Neural cell (in vitro differentiated cells): ENCODE measurements around the gene YIPF5. TPM values are rescaled to one million over a fixed set of nuclear protein-coding genes. Genes with fewer than 3 reads are reported as not detected.

ENCODE experiments used
- H2AFZ ChIP-seq: fragments of 200-600, 300-800 bp; sonication (generic), shearing (Covaris generic); 2 replicates; pipeline ENCODE4 v1.6.0; 2014; ENCODE audit warnings: low read depth, mild to moderate bottlenecking, antibody characterized with exemption, low read length, moderate library complexity
- H3F3A ChIP-seq: fragments of 200-600 bp; shearing (Covaris generic); 2 replicates; pipeline ENCODE4 v1.6.1; 2016; ENCODE audit warnings: mild to moderate bottlenecking, moderate library complexity, mixed read lengths, antibody characterized with exemption, low read length; ENCODE audit not compliant: insufficient read depth, poor library complexity, severe bottlenecking
- H3K27ac ChIP-seq: fragments of 200-600, 300-800 bp; sonication (generic), shearing (Covaris generic); 2 replicates; pipeline ENCODE4 v1.5.1; 2014; ENCODE audit warnings: mild to moderate bottlenecking, low read length, moderate library complexity
- H3K27me3 ChIP-seq: fragments of 300-800, 200-600 bp; sonication (generic), shearing (Covaris generic); 2 replicates; pipeline ENCODE4 v1.6.0; 2014; ENCODE audit warnings: mild to moderate bottlenecking, low read depth, low read length, moderate library complexity; ENCODE audit not compliant: insufficient read depth
- H3K36me3 ChIP-seq: fragments of 300-800, 200-600 bp; sonication (generic), shearing (Covaris generic); 2 replicates; pipeline ENCODE4 v1.5.1; 2014; ENCODE audit warnings: mild to moderate bottlenecking, antibody characterized with exemption, low read length, moderate library complexity; ENCODE audit not compliant: insufficient read depth
- H3K4me2 ChIP-seq: fragments of 300-800, 200-600 bp; sonication (generic), shearing (Covaris generic); 2 replicates; pipeline ENCODE4 v1.6.0; 2014; ENCODE audit warnings: mild to moderate bottlenecking, low read length
- H3K4me3 ChIP-seq: fragments of 300-800, 200-600 bp; sonication (generic), shearing (Covaris generic); 2 replicates; pipeline ENCODE4 v1.5.1; 2014; ENCODE audit warnings: mild to moderate bottlenecking, low read length, moderate library complexity
- H3K79me2 ChIP-seq: fragments of 200-600 bp; shearing (Covaris generic); replicated peaks from 2 replicates; pipeline ENCODE4 v1.6.0; 2014; ENCODE audit warnings: mild to moderate bottlenecking, low read length, moderate library complexity; ENCODE audit not compliant: insufficient read depth
- H3K9ac ChIP-seq: fragments of 300-800, 200-600 bp; sonication (generic), shearing (Covaris generic); 2 replicates; pipeline ENCODE4 v1.6.1; 2016; ENCODE audit warnings: mild to moderate bottlenecking, low read length, mixed read lengths
- H3K9me2 ChIP-seq: fragments of 200-600 bp; shearing (Covaris generic); 2 replicates; pipeline ENCODE4 v1.6.1; 2016; ENCODE audit warnings: mild to moderate bottlenecking, low read length, mixed read lengths; ENCODE audit not compliant: insufficient read depth
- H3K9me3 ChIP-seq: fragments of 200-600, 300-800 bp; sonication (generic), shearing (Covaris generic); 2 replicates; pipeline ENCODE4 v1.6.1; 2016; ENCODE audit warnings: mild to moderate bottlenecking, mixed run types, low read length, moderate library complexity, mixed read lengths
- H4K20me1 ChIP-seq: fragments of 200-600 bp; shearing (Covaris generic); 2 replicates; pipeline ENCODE4 v1.6.1; 2016; ENCODE audit warnings: mild to moderate bottlenecking, mixed run types; ENCODE audit not compliant: insufficient read depth
- EP300 ChIP-seq: fragments of 450-650 bp; conservative IDR thresholded peaks from 2 replicates; pipeline ENCODE4 v1.6.1; 2014; ENCODE audit warnings: antibody characterized with exemption, mild to moderate bottlenecking, moderate library complexity; ENCODE audit not compliant: poor library complexity, severe bottlenecking
- EZH2 ChIP-seq: fragments of 200-600, 300-800 bp; shearing (Covaris generic), sonication (generic); IDR thresholded peaks from 2 replicates; pipeline ENCODE4 v1.6.1; 2014; ENCODE audit warnings: antibody characterized with exemption, low read length, borderline replicate concordance, mild to moderate bottlenecking; ENCODE audit not compliant: insufficient read depth, poor library complexity, severe bottlenecking
- MXI1 ChIP-seq: fragments of 450-650 bp; conservative IDR thresholded peaks from 2 replicates; pipeline ENCODE4 v1.6.1; 2014; ENCODE audit warnings: antibody characterized with exemption, mild to moderate bottlenecking; ENCODE audit not compliant: poor library complexity, severe bottlenecking
- POLR2AphosphoS5 ChIP-seq: IDR thresholded peaks from 2 replicates; pipeline ENCODE4 v1.6.1; 2012
- RAD21 ChIP-seq: fragments of 450-650 bp; conservative IDR thresholded peaks from 2 replicates; pipeline ENCODE4 v1.6.1; 2014; ENCODE audit warnings: antibody characterized with exemption, mild to moderate bottlenecking, moderate library complexity
- SMC3 ChIP-seq: fragments of 450-650 bp; conservative IDR thresholded peaks from 2 replicates; pipeline ENCODE4 v1.6.1; 2014; ENCODE audit warnings: antibody characterized with exemption, mild to moderate bottlenecking, moderate library complexity; ENCODE audit not compliant: poor library complexity
- TAF1 ChIP-seq: IDR thresholded peaks from 2 replicates; pipeline ENCODE4 v1.6.1; 2012; ENCODE audit warnings: low read depth
- polyA plus RNA-seq: library from polyadenylated mRNA; depleted of rRNA; stranded (reverse); fragments of >200 nt; gene quantifications from 2 replicates; pipeline ENCODE4 v1.2.3, GENCODE V29; 2014
- TF ChIP-seq, protein P1 (sequence below): IDR thresholded peaks from 2 replicates; pipeline ENCODE4 v1.6.1; 2012; ENCODE audit warnings: borderline replicate concordance
- TF ChIP-seq, protein P2 (sequence below): fragments of 450-650 bp; IDR thresholded peaks from 2 replicates; pipeline ENCODE4 v1.5.1; 2014; ENCODE audit warnings: antibody characterized with exemption, mild to moderate bottlenecking, moderate library complexity; ENCODE audit not compliant: poor library complexity, severe bottlenecking

The YIPF5 gene
- polyA plus RNA-seq, 1 donor from 2014 or later = 59.6 TPM

DNA sequence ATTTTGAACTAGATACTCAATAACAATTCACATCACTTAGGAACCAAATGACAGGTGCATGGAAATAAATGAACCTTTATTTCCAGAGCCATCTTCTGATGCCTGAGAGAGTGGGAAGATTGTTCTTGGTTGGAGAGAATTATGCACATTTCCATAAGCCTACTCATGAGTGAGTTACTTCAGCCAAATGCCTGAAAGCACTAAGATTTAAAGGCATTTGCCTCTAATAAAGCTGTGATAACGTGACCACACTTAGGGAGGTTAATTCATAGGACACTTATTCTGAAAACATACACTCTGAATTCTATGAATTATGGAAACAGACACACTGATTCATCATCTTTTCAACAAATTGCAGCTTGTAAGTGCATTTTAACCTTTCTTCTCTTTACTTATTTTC, 40.2 kb upstream of the YIPF5 start:
- Histone ChIP-seq H2AFZ (no peak overlapping the region), H3K4me2 (peak overlapping the region; percentile 30), H3K36me3 (no peaks in the 10 kb centered on the region), H3K27ac (no peak overlapping the region), H3K27me3 (no peaks in the 10 kb centered on the region), H3K4me3 (peak overlapping the region; percentile 49), H3K79me2 (no peaks in the 10 kb centered on the region), H4K20me1 (no peaks in the 10 kb centered on the region), H3K9me3 (no peaks in the 10 kb centered on the region), H3K9ac (no peak overlapping the region), H3F3A (no peaks in the 10 kb centered on the region), H3K9me2 (no peaks in the 10 kb centered on the region)
- no peak for TF ChIP-seq POLR2AphosphoS5
- TF ChIP-seq, protein P1, sequence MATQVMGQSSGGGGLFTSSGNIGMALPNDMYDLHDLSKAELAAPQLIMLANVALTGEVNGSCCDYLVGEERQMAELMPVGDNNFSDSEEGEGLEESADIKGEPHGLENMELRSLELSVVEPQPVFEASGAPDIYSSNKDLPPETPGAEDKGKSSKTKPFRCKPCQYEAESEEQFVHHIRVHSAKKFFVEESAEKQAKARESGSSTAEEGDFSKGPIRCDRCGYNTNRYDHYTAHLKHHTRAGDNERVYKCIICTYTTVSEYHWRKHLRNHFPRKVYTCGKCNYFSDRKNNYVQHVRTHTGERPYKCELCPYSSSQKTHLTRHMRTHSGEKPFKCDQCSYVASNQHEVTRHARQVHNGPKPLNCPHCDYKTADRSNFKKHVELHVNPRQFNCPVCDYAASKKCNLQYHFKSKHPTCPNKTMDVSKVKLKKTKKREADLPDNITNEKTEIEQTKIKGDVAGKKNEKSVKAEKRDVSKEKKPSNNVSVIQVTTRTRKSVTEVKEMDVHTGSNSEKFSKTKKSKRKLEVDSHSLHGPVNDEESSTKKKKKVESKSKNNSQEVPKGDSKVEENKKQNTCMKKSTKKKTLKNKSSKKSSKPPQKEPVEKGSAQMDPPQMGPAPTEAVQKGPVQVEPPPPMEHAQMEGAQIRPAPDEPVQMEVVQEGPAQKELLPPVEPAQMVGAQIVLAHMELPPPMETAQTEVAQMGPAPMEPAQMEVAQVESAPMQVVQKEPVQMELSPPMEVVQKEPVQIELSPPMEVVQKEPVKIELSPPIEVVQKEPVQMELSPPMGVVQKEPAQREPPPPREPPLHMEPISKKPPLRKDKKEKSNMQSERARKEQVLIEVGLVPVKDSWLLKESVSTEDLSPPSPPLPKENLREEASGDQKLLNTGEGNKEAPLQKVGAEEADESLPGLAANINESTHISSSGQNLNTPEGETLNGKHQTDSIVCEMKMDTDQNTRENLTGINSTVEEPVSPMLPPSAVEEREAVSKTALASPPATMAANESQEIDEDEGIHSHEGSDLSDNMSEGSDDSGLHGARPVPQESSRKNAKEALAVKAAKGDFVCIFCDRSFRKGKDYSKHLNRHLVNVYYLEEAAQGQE = peak; percentile 49

DNA sequence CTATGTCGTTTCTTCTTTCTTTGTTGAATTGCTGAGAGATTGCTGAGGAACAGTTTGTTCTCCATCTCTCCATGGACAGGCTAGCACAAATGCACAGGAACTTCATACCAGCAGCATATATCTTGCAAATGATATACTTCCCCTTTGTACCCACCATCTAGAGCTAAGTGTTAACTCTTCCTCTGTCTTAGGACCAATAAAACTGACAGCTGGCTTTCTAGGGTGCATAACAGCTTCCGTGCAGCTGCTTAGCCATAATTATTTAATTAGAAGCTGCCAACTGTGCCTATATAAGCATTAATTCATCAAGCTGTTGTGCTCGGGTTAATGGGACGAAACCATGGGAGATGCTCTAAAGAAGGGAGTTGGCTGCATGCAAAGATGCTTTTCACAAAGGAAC, 38.9 kb upstream of the YIPF5 start:
- Histone ChIP-seq H3K79me2 (no peaks in the 10 kb centered on the region), H2AFZ (no peak overlapping the region), H3K36me3 (no peaks in the 10 kb centered on the region), H3K9me2 (no peaks in the 10 kb centered on the region), H3K9me3 (no peaks in the 10 kb centered on the region), H3K9ac (no peak overlapping the region), H3K4me2 (peak overlapping the region; percentile 46), H3K4me3 (peak overlapping the region; percentile 69), H3F3A (no peaks in the 10 kb centered on the region), H4K20me1 (no peaks in the 10 kb centered on the region), H3K27me3 (no peaks in the 10 kb centered on the region), H3K27ac (no peak overlapping the region)
- TF ChIP-seq, protein P1 = no peak
- TF ChIP-seq EZH2 (no peak), SMC3 (no peak)

DNA sequence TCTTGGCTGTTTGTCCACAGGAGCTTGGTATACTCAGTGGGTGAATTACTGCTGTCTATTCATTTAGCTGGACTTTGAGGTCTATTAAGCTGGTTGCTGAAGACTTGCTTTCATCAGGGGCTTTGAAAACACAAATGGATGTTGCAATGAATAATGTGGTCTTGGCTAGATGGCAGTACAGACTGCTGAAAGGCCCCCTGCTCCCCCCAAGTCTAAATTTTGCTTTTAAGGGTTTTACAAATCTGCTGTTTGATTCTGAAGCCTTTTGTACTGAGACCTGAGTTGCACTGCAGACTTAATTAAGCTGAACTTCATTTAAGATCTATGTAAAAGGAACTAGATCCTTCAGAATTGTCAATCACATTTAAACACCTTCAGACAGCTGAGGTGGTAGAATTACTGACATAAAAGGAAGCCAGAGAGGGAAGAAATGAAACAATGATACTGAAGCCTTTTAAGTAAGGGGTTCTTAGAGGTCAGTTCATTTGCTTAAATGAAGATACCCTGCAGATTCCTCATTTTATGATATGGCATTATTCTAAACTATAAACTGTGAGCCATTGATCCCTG, 37.5 kb upstream of the YIPF5 start:
- Histone ChIP-seq H3K27me3 (no peaks in the 10 kb centered on the region), H3K9me2 (no peaks in the 10 kb centered on the region), H3K36me3 (no peaks in the 10 kb centered on the region), H2AFZ (no peak overlapping the region), H4K20me1 (no peaks in the 10 kb centered on the region), H3K79me2 (no peaks in the 10 kb centered on the region), H3K4me2 (peak overlapping the region; percentile 46), H3K9me3 (no peaks in the 10 kb centered on the region), H3F3A (no peaks in the 10 kb centered on the region), H3K27ac (peak overlapping the region; percentile 39), H3K4me3 (peak overlapping the region; percentile 69), H3K9ac (peak overlapping the region; percentile 18)
- TF ChIP-seq, protein P1 = no peak
- peak; percentile 22 for TF ChIP-seq POLR2AphosphoS5
- TF ChIP-seq EP300 = peak; percentile 81
- TF ChIP-seq, protein P2, sequence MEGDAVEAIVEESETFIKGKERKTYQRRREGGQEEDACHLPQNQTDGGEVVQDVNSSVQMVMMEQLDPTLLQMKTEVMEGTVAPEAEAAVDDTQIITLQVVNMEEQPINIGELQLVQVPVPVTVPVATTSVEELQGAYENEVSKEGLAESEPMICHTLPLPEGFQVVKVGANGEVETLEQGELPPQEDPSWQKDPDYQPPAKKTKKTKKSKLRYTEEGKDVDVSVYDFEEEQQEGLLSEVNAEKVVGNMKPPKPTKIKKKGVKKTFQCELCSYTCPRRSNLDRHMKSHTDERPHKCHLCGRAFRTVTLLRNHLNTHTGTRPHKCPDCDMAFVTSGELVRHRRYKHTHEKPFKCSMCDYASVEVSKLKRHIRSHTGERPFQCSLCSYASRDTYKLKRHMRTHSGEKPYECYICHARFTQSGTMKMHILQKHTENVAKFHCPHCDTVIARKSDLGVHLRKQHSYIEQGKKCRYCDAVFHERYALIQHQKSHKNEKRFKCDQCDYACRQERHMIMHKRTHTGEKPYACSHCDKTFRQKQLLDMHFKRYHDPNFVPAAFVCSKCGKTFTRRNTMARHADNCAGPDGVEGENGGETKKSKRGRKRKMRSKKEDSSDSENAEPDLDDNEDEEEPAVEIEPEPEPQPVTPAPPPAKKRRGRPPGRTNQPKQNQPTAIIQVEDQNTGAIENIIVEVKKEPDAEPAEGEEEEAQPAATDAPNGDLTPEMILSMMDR = peak; percentile 77
- no peak for TF ChIP-seq TAF1
- TF ChIP-seq RAD21 = peak; percentile 86
- no peak for TF ChIP-seq MXI1
- peak; percentile 82 for TF ChIP-seq SMC3
